ENCODE measurements around the gene TNIP1. TPM values are rescaled to one million over a fixed set of nuclear protein-coding genes. Genes with fewer than 3 reads are reported as not detected.

Gene TNIP1
- total RNA-seq, 1 donor: 85.8 TPM

- Histone ChIP-seq H3K36me3 (ENCODE audit: insufficient read depth, low read length) (no peaks in the 10 kb centered on the region), H2AFZ (ENCODE audit: low read length) (no peak overlapping the region), H3K27ac (ENCODE audit: low read depth, low read length) (no peak overlapping the region), H3K4me2 (ENCODE audit: insufficient read depth, low read length) (peak overlapping the region; percentile 31), H3K4me1 (ENCODE audit: insufficient read depth, low read length) (peaks cover 14% of the 10 kb centered on the region), H4K20me1 (ENCODE audit: insufficient read depth, low read length) (no peaks in the 10 kb centered on the region), H3K4me3 (ENCODE audit: insufficient read depth, low read length) (no peak overlapping the region), H3K9me3 (ENCODE audit: low read depth, low read length) (no peaks in the 10 kb centered on the region), H3K79me2 (ENCODE audit: insufficient read depth, low read length) (no peaks in the 10 kb centered on the region), H3K27me3 (ENCODE audit: insufficient read depth, low read length) (peaks cover 13% of the 10 kb centered on the region)
- peak; percentile 76 for DNase-seq (ENCODE audit: insufficient read length, low spot score, missing footprints)
- TF ChIP-seq, protein P1, sequence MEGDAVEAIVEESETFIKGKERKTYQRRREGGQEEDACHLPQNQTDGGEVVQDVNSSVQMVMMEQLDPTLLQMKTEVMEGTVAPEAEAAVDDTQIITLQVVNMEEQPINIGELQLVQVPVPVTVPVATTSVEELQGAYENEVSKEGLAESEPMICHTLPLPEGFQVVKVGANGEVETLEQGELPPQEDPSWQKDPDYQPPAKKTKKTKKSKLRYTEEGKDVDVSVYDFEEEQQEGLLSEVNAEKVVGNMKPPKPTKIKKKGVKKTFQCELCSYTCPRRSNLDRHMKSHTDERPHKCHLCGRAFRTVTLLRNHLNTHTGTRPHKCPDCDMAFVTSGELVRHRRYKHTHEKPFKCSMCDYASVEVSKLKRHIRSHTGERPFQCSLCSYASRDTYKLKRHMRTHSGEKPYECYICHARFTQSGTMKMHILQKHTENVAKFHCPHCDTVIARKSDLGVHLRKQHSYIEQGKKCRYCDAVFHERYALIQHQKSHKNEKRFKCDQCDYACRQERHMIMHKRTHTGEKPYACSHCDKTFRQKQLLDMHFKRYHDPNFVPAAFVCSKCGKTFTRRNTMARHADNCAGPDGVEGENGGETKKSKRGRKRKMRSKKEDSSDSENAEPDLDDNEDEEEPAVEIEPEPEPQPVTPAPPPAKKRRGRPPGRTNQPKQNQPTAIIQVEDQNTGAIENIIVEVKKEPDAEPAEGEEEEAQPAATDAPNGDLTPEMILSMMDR (IDR thresholded peaks at IDR 0.05; ENCODE audit: extremely low read depth, low read depth, low read length): no peak
These were observed 74.8 kb downstream of the TNIP1 start for GRCh38 chr5:151005950-151006576.

GRCh38 chr5:151005187-151005949, 75.5 kb downstream of the TNIP1 start:
- H3K4me3 ChIP-seq (ENCODE audit: insufficient read depth, low read length): no peak overlapping the region
- TF ChIP-seq, protein P1 (IDR thresholded peaks at IDR 0.05; ENCODE audit: extremely low read depth, low read depth, low read length): no peak
- no peaks in the 10 kb centered on the region for H4K20me1 ChIP-seq (ENCODE audit: insufficient read depth, low read length)
- no peak for DNase-seq (ENCODE audit: insufficient read length, low spot score, missing footprints)
- no peaks in the 10 kb centered on the region for H3K36me3 ChIP-seq (ENCODE audit: insufficient read depth, low read length)
- H3K9me3 ChIP-seq (ENCODE audit: low read depth, low read length): no peaks in the 10 kb centered on the region
- H3K79me2 ChIP-seq (ENCODE audit: insufficient read depth, low read length): no peaks in the 10 kb centered on the region
- H3K27me3 ChIP-seq (ENCODE audit: insufficient read depth, low read length): peaks cover 13% of the 10 kb centered on the region
- H3K4me2 ChIP-seq (ENCODE audit: insufficient read depth, low read length): no peak overlapping the region
- no peak overlapping the region for H2AFZ ChIP-seq (ENCODE audit: low read length)
- H3K27ac ChIP-seq (ENCODE audit: low read depth, low read length): no peak overlapping the region
- H3K4me1 ChIP-seq (ENCODE audit: insufficient read depth, low read length): peaks cover 14% of the 10 kb centered on the region

DNA sequence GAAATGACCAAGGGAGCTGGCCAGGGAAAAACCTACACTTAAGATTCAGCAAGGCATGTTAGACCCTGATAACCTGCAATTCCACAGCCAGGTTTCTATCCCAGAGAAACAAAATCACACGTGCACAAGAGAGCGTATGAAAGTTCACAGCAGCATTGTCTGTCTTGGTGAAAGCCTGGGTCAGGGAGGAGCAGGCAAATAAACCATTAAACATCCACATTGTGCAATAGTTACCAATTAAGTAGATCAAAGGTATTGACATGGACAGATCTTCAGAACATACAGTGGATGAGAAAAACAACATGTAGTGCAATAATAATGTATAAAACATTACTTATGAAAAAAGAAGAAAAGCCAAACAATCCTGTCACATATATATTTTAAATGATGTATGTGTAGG, 76.3 kb downstream of the TNIP1 start:
- Histone ChIP-seq H2AFZ (ENCODE audit: low read length) (no peak overlapping the region), H3K27ac (ENCODE audit: low read depth, low read length) (no peak overlapping the region), H3K36me3 (ENCODE audit: insufficient read depth, low read length) (no peaks in the 10 kb centered on the region), H3K27me3 (ENCODE audit: insufficient read depth, low read length) (peaks cover 19% of the 10 kb centered on the region), H3K4me1 (ENCODE audit: insufficient read depth, low read length) (peaks cover 14% of the 10 kb centered on the region), H3K4me2 (ENCODE audit: insufficient read depth, low read length) (no peak overlapping the region), H3K9me3 (ENCODE audit: low read depth, low read length) (no peaks in the 10 kb centered on the region), H3K4me3 (ENCODE audit: insufficient read depth, low read length) (no peak overlapping the region), H3K79me2 (ENCODE audit: insufficient read depth, low read length) (no peaks in the 10 kb centered on the region), H4K20me1 (ENCODE audit: insufficient read depth, low read length) (no peaks in the 10 kb centered on the region)
- TF ChIP-seq, protein P1 (IDR thresholded peaks at IDR 0.05; ENCODE audit: extremely low read depth, low read depth, low read length): no peak
- DNase-seq (ENCODE audit: insufficient read length, low spot score, missing footprints): no peak

DNA sequence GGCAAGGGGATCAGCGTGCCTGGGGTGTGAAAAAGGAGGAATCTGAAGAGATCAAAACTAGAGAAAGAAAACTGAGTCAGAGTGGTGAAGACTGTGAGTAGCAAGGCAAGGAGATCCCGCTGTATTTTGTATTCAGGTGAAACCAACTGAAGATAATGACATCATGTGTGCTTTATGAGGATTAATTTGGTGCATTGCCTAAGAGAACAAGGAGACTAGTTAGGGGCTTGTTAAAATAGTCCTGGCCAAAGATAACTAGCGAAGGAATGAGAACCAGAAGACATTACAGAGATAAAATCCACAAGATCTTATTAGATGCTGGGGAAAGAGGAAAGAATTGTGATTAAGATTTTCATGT, 77.4 kb downstream of the TNIP1 start:
- no peaks in the 10 kb centered on the region for H3K36me3 ChIP-seq (ENCODE audit: insufficient read depth, low read length)
- TF ChIP-seq, protein P1 (IDR thresholded peaks at IDR 0.05; ENCODE audit: extremely low read depth, low read depth, low read length): no peak
- H2AFZ ChIP-seq (ENCODE audit: low read length): no peak overlapping the region

More for the DNA sequence above, 77.4 kb downstream of the TNIP1 start:
- no peak overlapping the region for H3K27ac ChIP-seq (ENCODE audit: low read depth, low read length)
- H3K4me3 ChIP-seq (ENCODE audit: insufficient read depth, low read length): no peak overlapping the region
- peaks cover 19% of the 10 kb centered on the region for H3K27me3 ChIP-seq (ENCODE audit: insufficient read depth, low read length)
- no peaks in the 10 kb centered on the region for H3K79me2 ChIP-seq (ENCODE audit: insufficient read depth, low read length)
- H3K4me2 ChIP-seq (ENCODE audit: insufficient read depth, low read length): no peak overlapping the region
- no peak for DNase-seq (ENCODE audit: insufficient read length, low spot score, missing footprints)
- no peaks in the 10 kb centered on the region for H3K9me3 ChIP-seq (ENCODE audit: low read depth, low read length)
- peaks cover 14% of the 10 kb centered on the region for H3K4me1 ChIP-seq (ENCODE audit: insufficient read depth, low read length)
- no peaks in the 10 kb centered on the region for H4K20me1 ChIP-seq (ENCODE audit: insufficient read depth, low read length)
